ENCODE data around the gene SHCBP1L.

GRCh38 chr1:182850319-182850718 is 102.6 kb downstream of the SHCBP1L start:
- TF ChIP-seq, protein P1, sequence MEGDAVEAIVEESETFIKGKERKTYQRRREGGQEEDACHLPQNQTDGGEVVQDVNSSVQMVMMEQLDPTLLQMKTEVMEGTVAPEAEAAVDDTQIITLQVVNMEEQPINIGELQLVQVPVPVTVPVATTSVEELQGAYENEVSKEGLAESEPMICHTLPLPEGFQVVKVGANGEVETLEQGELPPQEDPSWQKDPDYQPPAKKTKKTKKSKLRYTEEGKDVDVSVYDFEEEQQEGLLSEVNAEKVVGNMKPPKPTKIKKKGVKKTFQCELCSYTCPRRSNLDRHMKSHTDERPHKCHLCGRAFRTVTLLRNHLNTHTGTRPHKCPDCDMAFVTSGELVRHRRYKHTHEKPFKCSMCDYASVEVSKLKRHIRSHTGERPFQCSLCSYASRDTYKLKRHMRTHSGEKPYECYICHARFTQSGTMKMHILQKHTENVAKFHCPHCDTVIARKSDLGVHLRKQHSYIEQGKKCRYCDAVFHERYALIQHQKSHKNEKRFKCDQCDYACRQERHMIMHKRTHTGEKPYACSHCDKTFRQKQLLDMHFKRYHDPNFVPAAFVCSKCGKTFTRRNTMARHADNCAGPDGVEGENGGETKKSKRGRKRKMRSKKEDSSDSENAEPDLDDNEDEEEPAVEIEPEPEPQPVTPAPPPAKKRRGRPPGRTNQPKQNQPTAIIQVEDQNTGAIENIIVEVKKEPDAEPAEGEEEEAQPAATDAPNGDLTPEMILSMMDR (IDR thresholded peaks at IDR 0.05): no peak
- TF ChIP-seq POLR2A (IDR thresholded peaks at IDR 0.05) (no peak), EP300 (IDR thresholded peaks at IDR 0.05) (no peak)

Data from ovary (tissue), 3 donors.